Fibroblast of lung (primary cell): ENCODE data around the gene ACBD6.

Source experiments
- EZH2 ChIP-seq: IDR thresholded peaks from 2 replicates; pipeline ENCODE4 v1.5.1; 2012; ENCODE audit warnings: low read length, control low read depth, mild to moderate bottlenecking; ENCODE audit errors: missing control alignments
- TF ChIP-seq, protein P1 (sequence below), 2 donors: IDR thresholded peaks in 1 of 2; conservative IDR thresholded peaks in 1 of 2; 1 replicate in 1 of 2; 2 replicates in 1 of 2; pipeline ENCODE4 v1.5.1; 2011 to 2012; ENCODE audit warnings: low read length in 2 of 2, control low read depth in 1 of 2, inconsistent platforms in 1 of 2, low read depth in 1 of 2, mild to moderate bottlenecking in 1 of 2

- no peak for TF ChIP-seq EZH2
- TF ChIP-seq, protein P1, sequence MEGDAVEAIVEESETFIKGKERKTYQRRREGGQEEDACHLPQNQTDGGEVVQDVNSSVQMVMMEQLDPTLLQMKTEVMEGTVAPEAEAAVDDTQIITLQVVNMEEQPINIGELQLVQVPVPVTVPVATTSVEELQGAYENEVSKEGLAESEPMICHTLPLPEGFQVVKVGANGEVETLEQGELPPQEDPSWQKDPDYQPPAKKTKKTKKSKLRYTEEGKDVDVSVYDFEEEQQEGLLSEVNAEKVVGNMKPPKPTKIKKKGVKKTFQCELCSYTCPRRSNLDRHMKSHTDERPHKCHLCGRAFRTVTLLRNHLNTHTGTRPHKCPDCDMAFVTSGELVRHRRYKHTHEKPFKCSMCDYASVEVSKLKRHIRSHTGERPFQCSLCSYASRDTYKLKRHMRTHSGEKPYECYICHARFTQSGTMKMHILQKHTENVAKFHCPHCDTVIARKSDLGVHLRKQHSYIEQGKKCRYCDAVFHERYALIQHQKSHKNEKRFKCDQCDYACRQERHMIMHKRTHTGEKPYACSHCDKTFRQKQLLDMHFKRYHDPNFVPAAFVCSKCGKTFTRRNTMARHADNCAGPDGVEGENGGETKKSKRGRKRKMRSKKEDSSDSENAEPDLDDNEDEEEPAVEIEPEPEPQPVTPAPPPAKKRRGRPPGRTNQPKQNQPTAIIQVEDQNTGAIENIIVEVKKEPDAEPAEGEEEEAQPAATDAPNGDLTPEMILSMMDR (conservative IDR thresholded peaks at IDR 0.05 in 1 of 2, IDR thresholded peaks at IDR 0.05 in 1 of 2; ENCODE audit: low read depth in 1 of 2, low read length in 2 of 2) = no peak
These were observed 237.2 kb downstream of the ACBD6 start for GRCh38 chr1:180265201-180265600.
